NCI-H128 (cell line): ENCODE data around the gene MAD2L2.

Experiments
- DNase-seq: peaks from one replicate; lab custom pipeline; 2025; ENCODE audit not compliant: unreplicated experiment; lab: John Stamatoyannopoulos, UW

The MAD2L2 gene

GRCh38 chr1:11684070-11684469 lies 3.1 kb upstream of the MAD2L2 start:
- no peak for DNase-seq

GRCh38 chr1:11682799-11683198 lies 1.9 kb upstream of the MAD2L2 start:
- no peak for DNase-seq

GRCh38 chr1:11682287-11682771 lies 1.4 kb upstream of the MAD2L2 start:
- DNase-seq, result no peak

GRCh38 chr1:11680270-11681070 lies 478 bp downstream of the MAD2L2 start:
- DNase-seq, result no peak

GRCh38 chr1:11678442-11678841 lies 2.5 kb downstream of the MAD2L2 start:
- no peak for DNase-seq

GRCh38 chr1:11676386-11677103 lies 4.4 kb downstream of the MAD2L2 start:
- DNase-seq, result no peak

- DNase-seq, result no peak
Measured at GRCh38 chr1:11675325-11675724, 5.6 kb downstream of the MAD2L2 start.

GRCh38 chr1:11674488-11674887 lies 6.5 kb downstream of the MAD2L2 start:
- DNase-seq, result no peak

GRCh38 chr1:11673089-11673769 lies 7.7 kb downstream of the MAD2L2 start:
- DNase-seq, result no peak

GRCh38 chr1:11671544-11672286 lies 9.2 kb downstream of the MAD2L2 start:
- DNase-seq, result no peak

- no peak for DNase-seq
Measured at GRCh38 chr1:11671205-11671543, 9.8 kb downstream of the MAD2L2 start.

- no peak for DNase-seq
Measured at GRCh38 chr1:11670747-11671146, 10.2 kb downstream of the MAD2L2 start.

- no peak for DNase-seq
Measured at GRCh38 chr1:11668516-11668915, 12.4 kb downstream of the MAD2L2 start.

GRCh38 chr1:11664336-11665065 lies 16.4 kb downstream of the MAD2L2 start:
- DNase-seq, result no peak

GRCh38 chr1:11661103-11661502 lies 19.8 kb downstream of the MAD2L2 start:
- no peak for DNase-seq

GRCh38 chr1:11659748-11660147 lies 21.2 kb downstream of the MAD2L2 start:
- no peak for DNase-seq

- no peak for DNase-seq
Measured at GRCh38 chr1:11658542-11658941, 22.4 kb downstream of the MAD2L2 start.

GRCh38 chr1:11657654-11658053 lies 23.3 kb downstream of the MAD2L2 start:
- no peak for DNase-seq

GRCh38 chr1:11654939-11655808 lies 25.8 kb downstream of the MAD2L2 start:
- no peak for DNase-seq
